ENCODE measurements around the gene COL18A1.

The COL18A1 gene

DNA sequence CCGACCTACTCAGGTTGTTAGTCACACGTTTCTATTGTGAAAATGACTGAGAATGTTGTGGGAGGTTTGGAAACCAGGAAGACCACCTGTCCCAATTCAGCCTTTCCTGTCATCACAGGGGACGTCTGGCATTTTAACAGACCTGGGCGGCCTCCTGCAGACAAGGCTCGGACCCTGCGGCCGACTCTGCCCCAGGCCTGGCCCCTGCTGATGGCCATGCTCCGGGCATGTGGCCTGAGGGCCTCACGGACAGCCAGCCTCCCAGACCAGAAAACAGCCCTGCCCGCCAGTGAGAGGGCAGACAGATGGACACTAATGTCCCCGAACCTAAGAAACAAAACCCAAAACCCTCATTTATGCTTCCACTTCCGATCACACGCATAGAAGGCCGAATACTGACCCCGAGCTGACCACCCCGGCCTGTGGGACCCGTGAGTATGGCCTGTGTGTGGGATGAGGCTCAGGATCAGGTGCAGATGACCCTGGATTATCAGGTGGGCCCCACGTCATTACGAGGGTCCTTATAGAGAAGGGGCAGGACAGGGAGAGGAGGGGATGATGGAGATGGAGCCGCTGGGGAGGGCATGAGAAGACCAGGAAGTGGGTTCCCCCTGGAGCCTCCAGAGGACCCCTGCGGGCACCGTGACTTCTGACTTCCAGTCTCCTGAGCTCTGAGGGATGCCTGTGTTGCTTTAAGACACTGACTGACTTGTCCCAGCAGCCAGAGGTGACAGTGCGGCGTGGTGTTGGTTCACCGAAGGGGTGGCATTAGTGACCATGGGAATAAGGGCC is 9.6 kb downstream of the COL18A1 start:
- DNase-seq (ENCODE audit: low spot score), result no peak

DNA sequence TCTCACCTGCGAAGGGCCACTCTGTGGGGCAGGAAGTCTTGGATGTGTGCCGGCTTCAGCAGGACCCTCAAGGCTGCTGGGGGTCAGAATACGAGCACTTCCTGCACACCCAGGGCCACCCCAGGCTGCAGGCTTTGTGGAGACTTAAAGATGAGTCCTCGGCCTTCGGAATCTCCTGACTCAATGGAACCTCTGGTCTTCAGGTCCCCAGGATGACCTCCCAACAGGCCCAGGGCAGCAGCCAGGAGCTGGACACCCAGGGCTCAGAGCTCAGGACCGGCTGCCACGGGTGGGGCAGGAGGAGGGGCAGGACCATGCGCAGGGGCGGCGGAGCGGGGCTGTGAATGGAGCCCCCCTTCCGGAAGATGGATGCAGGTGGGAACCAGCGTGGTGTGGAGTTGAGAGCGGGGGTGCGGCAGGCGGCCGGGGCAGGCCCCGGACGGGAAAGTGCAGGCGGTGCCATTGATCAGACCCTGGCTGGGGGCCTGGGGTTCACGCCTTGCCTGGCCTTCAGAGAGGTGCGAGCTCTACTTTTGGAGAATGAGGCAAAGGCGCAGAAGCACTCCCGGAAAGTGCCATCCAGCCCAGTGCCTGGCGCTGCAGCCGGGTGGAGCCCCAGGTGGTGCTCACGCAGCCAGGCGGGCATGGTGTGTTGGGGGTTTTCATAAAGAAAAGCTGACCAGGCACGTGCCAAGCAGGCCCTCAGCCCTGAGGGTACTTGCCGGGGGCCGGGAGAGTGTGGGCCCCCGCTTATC is 10.4 kb downstream of the COL18A1 start:
- DNase-seq (ENCODE audit: low spot score), result no peak

GRCh38 chr21:45415943-45416611 is 11.1 kb downstream of the COL18A1 start:
- no peak for DNase-seq (ENCODE audit: low spot score)

GRCh38 chr21:45416620-45417019 is 11.7 kb downstream of the COL18A1 start:
- DNase-seq (ENCODE audit: low spot score), result no peak

DNA sequence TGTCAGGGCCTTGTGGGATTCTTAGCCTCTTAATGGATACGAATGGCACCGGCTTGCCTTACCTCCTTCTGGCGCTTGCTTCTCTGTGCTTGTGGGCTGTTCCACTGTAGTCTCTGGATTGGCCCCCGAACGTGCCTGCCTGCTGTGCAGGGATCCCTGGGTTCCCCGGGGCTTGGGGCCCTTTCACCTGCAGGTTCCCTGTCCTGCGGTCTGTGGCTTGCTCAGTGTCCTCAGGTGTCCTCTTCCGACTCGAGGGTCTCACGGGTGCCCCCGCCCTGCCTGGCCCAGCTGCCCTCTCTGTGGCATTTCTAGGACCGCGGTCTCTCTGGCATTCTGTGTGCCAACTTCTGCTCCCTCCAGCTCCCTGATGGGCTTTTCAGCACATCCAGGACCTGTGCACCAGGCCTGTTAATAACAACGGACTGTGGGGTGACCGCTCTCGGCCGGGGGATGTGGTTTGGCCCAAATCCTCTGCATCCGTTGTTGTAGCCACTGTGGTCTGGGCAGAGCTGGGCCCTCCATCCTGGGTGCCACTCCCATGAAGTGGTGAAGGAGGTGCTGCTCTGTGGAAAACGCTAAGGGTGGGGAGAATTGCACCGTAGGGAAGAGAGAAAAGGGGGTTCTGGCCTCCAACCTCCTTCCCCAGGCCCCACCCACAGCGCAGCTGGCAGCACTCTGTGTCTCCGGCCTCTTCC is 12.4 kb downstream of the COL18A1 start:
- DNase-seq (ENCODE audit: low spot score), result no peak

DNA sequence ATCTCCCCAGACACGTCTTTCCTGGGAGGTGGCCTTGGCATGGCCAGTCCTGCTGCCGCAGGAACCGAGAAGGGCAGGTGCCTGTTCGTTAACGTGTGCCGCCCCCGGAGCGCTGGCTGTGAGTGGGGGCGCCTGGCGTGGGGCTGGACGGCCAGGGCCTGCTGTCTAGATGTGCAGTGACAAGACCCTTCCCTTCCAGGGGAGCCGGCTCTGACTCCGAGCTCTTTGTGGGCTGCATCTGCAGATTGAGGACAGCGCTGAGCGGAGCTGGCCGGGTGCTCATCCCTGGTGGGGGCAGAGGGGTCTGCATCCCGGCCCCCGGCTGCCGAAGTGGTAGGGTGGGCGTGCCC is 13.0 kb downstream of the COL18A1 start:
- no peak for DNase-seq (ENCODE audit: low spot score)

- DNase-seq (ENCODE audit: low spot score), result no peak
These were observed 13.5 kb downstream of the COL18A1 start for GRCh38 chr21:45418301-45419071.

GRCh38 chr21:45419162-45419561 is 14.2 kb downstream of the COL18A1 start:
- DNase-seq (ENCODE audit: low spot score), result no peak

GRCh38 chr21:45420061-45421041 is 15.4 kb downstream of the COL18A1 start:
- DNase-seq (ENCODE audit: low spot score), result no peak

GRCh38 chr21:45421071-45421845 is 16.3 kb downstream of the COL18A1 start:
- no peak for DNase-seq (ENCODE audit: low spot score)

GRCh38 chr21:45421846-45422775 is 17.1 kb downstream of the COL18A1 start:
- no peak for DNase-seq (ENCODE audit: low spot score)

GRCh38 chr21:45423201-45423955 is 18.4 kb downstream of the COL18A1 start:
- DNase-seq (ENCODE audit: low spot score), result no peak

DNA sequence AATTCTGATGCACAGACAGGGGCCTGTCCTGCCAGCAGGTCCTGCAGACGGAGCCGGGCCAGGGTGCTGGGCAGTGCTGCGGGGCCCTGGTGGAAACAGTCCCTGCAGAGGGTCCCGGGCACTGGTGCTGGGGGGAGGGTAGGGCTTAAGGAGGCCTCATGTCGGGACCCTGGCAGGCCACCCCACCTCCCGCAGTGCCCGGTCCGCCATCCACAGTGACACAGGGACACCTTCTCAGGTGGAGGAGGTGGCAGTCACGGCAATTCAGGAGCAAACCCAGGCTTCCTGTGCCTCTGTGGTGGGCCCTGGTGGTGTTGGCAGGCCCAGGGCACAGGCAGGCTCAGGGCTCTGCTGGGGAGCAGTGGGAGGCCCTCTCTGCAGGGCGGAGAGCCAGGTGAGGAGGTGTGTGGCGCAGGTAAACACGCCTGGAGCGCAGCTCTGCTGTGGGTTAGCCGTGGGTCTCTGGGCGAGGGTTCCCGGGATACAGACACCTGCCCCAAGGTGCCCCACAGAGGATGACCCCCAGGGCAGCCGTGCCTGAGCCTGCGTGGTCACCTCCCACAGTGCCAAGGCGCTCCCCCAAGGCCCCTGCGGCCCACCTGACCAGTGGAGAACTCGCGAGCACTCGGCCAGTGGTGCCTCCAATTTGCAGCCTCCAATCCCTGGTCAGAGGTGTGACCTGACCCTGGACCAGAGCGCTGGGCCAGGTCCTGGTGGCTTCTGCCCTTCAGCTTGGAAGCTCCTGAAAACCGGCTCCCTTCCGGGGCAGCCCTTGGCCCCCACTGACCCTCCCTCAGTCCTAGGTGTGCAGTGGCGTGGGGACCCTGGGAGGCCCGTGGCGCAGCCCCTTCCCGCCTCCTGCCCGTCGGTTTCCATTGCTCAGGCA is 19.2 kb downstream of the COL18A1 start:
- DNase-seq (ENCODE audit: low spot score), result no peak

- no peak for DNase-seq (ENCODE audit: low spot score)
These were observed 20.2 kb downstream of the COL18A1 start for GRCh38 chr21:45424854-45425795.

Measured in putamen (tissue), 1 donor.